Common myeloid progenitor, CD34-positive (primary cell): Measurements from ENCODE around the gene LRP3.

Source experiments
- CTCF ChIA-PET: fragments of 350-600 bp; sonication (Branson Sonifier 250); formaldehyde crosslinking; loops from one replicate; lab custom pipeline; 2021; ENCODE audit warnings: antibody characterized with exemption; lab: Charles Lee
- POLR2A ChIA-PET: fragments of 350-600 bp; sonication (Branson Sonifier 250); formaldehyde crosslinking; loops from one replicate; lab custom pipeline; 2021; ENCODE audit warnings: antibody characterized with exemption; lab: Charles Lee
- DNase-seq, 3 donors: peaks; one replicate each; pipeline versions ENCODE4 v3.0.0 to v3.0.0-alpha.2; 2013
- H3K27ac ChIP-seq, 2 experiments: 1 replicate in 1 of 2; 2 replicates in 1 of 2; pipeline ENCODE4 v1.7.0; 2013; ENCODE audit warnings: inconsistent platforms in 2 of 2, low read length in 2 of 2, mild to moderate bottlenecking in 2 of 2, low read depth in 1 of 2, moderate library complexity in 1 of 2; ENCODE audit not compliant: severe bottlenecking in 2 of 2, insufficient read depth in 1 of 2, poor library complexity in 1 of 2
- H3K27me3 ChIP-seq, 5 experiments: replicated peaks in 2 of 5; 1 replicate in 3 of 5; 2 replicates in 2 of 5; pipeline versions ENCODE4 v1.6.1 to v1.7.0; 2013; ENCODE audit warnings: low read length in 4 of 5, mild to moderate bottlenecking in 2 of 5, moderate library complexity in 2 of 5, inconsistent platforms in 1 of 5; ENCODE audit not compliant: insufficient read depth in 5 of 5, control insufficient read depth in 4 of 5
- H3K36me3 ChIP-seq, 4 experiments: 1 replicate in 2 of 4; 2 replicates in 2 of 4; pipeline versions ENCODE4 v1.6.1 to v1.7.0; 2013; ENCODE audit warnings: low read length in 3 of 4, control low read depth in 1 of 4, mild to moderate bottlenecking in 1 of 4; ENCODE audit not compliant: control insufficient read depth in 4 of 4, insufficient read depth in 4 of 4
- H3K4me1 ChIP-seq, 4 experiments: 1 replicate in 3 of 4; 2 replicates in 1 of 4; pipeline versions ENCODE4 v1.6.1 to v1.7.1; 2013; ENCODE audit warnings: low read length in 3 of 4, mild to moderate bottlenecking in 3 of 4, control low read depth in 1 of 4, inconsistent platforms in 1 of 4, moderate library complexity in 1 of 4; ENCODE audit not compliant: control insufficient read depth in 4 of 4, insufficient read depth in 4 of 4; ENCODE audit errors: control extremely low read depth in 1 of 4
- H3K4me3 ChIP-seq, 7 experiments: 1 replicate in 4 of 7; 2 replicates in 3 of 7; pipeline versions ENCODE4 v1.5.1 to v1.7.0; 2013; ENCODE audit warnings: mild to moderate bottlenecking in 7 of 7, low read length in 6 of 7, moderate library complexity in 6 of 7, inconsistent platforms in 2 of 7, low read depth in 2 of 7, control low read depth in 1 of 7; ENCODE audit not compliant: insufficient read depth in 4 of 7, control insufficient read depth in 1 of 7; ENCODE audit errors: extremely low read depth in 1 of 7
- H3K9me3 ChIP-seq, 5 experiments: 1 replicate in 4 of 5; 2 replicates in 1 of 5; pipeline versions ENCODE4 v1.6.1 to v1.7.1; 2013; ENCODE audit warnings: low read length in 4 of 5, mild to moderate bottlenecking in 2 of 5, inconsistent platforms in 1 of 5, low read depth in 1 of 5, moderate library complexity in 1 of 5; ENCODE audit not compliant: control insufficient read depth in 4 of 5, insufficient read depth in 2 of 5; ENCODE audit errors: control extremely low read depth in 1 of 5
- WGBS: methylation state at CpG from one replicate; pipeline ENCODE4 v1.1.5; 2013; ENCODE audit not compliant: insufficient coverage; 5-methylcytosine and 5-hydroxymethylcytosine counted together

LRP3 gene

GRCh38 chr19:33205531-33206260 lies 11.6 kb downstream of the LRP3 start:
- H3K27me3 ChIP-seq: no peaks in the 10 kb centered on the region
- H3K9me3 ChIP-seq: no peaks in the 10 kb centered on the region
- 97% methylated on average over 64 of the region's 64 CpGs for WGBS
- ChIA-PET CTCF (interaction anchor here (1.0 kb wide), 1 partner anchor 20 kb away, joined by 3 read pairs; no protein-coding TSS in a partner anchor), POLR2A (no interaction called here)
- H3K4me3 ChIP-seq: no peak overlapping the region
- peaks cover 0 to 29% (median 0%) of the 10 kb centered on the region in 4 experiments for H3K36me3 ChIP-seq
- peaks cover 0 to 17% (median 11%) of the 10 kb centered on the region in 4 experiments for H3K4me1 ChIP-seq
- H3K27ac ChIP-seq: no peak overlapping the region
- DNase-seq: no peak

- Histone ChIP-seq H3K36me3 (peaks cover 0 to 29% (median 0%) of the 10 kb centered on the region in 4 experiments), H3K4me3 (no peak overlapping the region), H3K27ac (no peak overlapping the region), H3K4me1 (peaks cover 0 to 17% (median 11%) of the 10 kb centered on the region in 4 experiments), H3K9me3 (no peaks in the 10 kb centered on the region), H3K27me3 (no peaks in the 10 kb centered on the region)
- CTCF ChIA-PET: interaction anchor here (1.0 kb wide), 1 partner anchor 21 kb away, joined by 3 read pairs; no protein-coding TSS in a partner anchor
- WGBS: 95% methylated on average over 37 of the region's 38 CpGs
- POLR2A ChIA-PET: no interaction called here
- no peak for DNase-seq
These were observed 12.3 kb downstream of the LRP3 start for GRCh38 chr19:33206261-33207039.

GRCh38 chr19:33207040-33207620 lies 13.0 kb downstream of the LRP3 start:
- POLR2A ChIA-PET: no interaction called here
- CTCF ChIA-PET: no interaction called here

GRCh38 chr19:33207903-33208302 lies 13.8 kb downstream of the LRP3 start:
- Histone ChIP-seq H3K27me3 (no peaks in the 10 kb centered on the region), H3K4me3 (no peak overlapping the region), H3K4me1 (peaks cover 0 to 17% (median 11%) of the 10 kb centered on the region in 4 experiments), H3K9me3 (no peaks in the 10 kb centered on the region), H3K27ac (no peak overlapping the region), H3K36me3 (peaks cover 0 to 22% (median 0%) of the 10 kb centered on the region in 4 experiments)
- ChIA-PET CTCF (interaction anchor here (1.2 kb wide), 1 partner anchor 64 kb away, joined by 3 read pairs; no protein-coding TSS in a partner anchor), POLR2A (interaction anchor here (0.6 kb wide), 1 partner anchor 533 kb away, joined by 3 read pairs; no protein-coding TSS in a partner anchor)
- DNase-seq: no peak
- 94% methylated on average over 8 of the region's 9 CpGs for WGBS

More at GRCh38 chr19:33207040-33207620, 13.0 kb downstream of the LRP3 start:
- H3K4me3 ChIP-seq: no peak overlapping the region
- no peak for DNase-seq
- H3K27ac ChIP-seq: no peak overlapping the region
- 98% methylated on average over 34 of the region's 38 CpGs for WGBS
- H3K27me3 ChIP-seq: no peaks in the 10 kb centered on the region
- H3K36me3 ChIP-seq: peaks cover 0 to 29% (median 0%) of the 10 kb centered on the region in 4 experiments
- H3K9me3 ChIP-seq: no peaks in the 10 kb centered on the region
- H3K4me1 ChIP-seq: peaks cover 0 to 17% (median 11%) of the 10 kb centered on the region in 4 experiments

GRCh38 chr19:33208371-33208895 lies 14.3 kb downstream of the LRP3 start:
- Histone ChIP-seq H3K4me3 (no peak overlapping the region), H3K27ac (no peak overlapping the region), H3K4me1 (peaks cover 0 to 17% (median 11%) of the 10 kb centered on the region in 4 experiments), H3K36me3 (peaks cover 0 to 17% (median 0%) of the 10 kb centered on the region in 4 experiments), H3K27me3 (no peaks in the 10 kb centered on the region), H3K9me3 (no peaks in the 10 kb centered on the region)
- 41% methylated on average over 11 of the region's 11 CpGs for WGBS
- CTCF ChIA-PET: interaction anchor here (1.2 to 1.3 kb wide), 2 partner anchors 24 to 64 kb away, joined by 3 to 5 read pairs; no protein-coding TSS in a partner anchor
- POLR2A ChIA-PET: interaction anchor here (0.6 kb wide), 1 partner anchor 532 kb away, joined by 3 read pairs; no protein-coding TSS in a partner anchor
- DNase-seq: no peak

GRCh38 chr19:33208904-33209849 lies 15.0 kb downstream of the LRP3 start:
- ChIA-PET CTCF (interaction anchor here (0.7 to 1.6 kb wide), 5 partner anchors 10 to 175 kb away, joined by 3 to 5 read pairs (median 3); no protein-coding TSS in a partner anchor), POLR2A (interaction anchor here (0.6 kb wide), 1 partner anchor 781 kb away, joined by 4 read pairs; no protein-coding TSS in a partner anchor)
- no peak overlapping the region for H3K4me3 ChIP-seq
- H3K4me1 ChIP-seq: peaks cover 0 to 17% (median 11%) of the 10 kb centered on the region in 4 experiments
- 92% methylated on average over 22 of the region's 24 CpGs for WGBS
- no peak overlapping the region for H3K27ac ChIP-seq
- no peak for DNase-seq
- no peaks in the 10 kb centered on the region for H3K27me3 ChIP-seq
- no peaks in the 10 kb centered on the region for H3K9me3 ChIP-seq
- H3K36me3 ChIP-seq: peaks cover 0 to 15% (median 0%) of the 10 kb centered on the region in 4 experiments
